Neutrophil (primary cell): ENCODE data around the gene EEF1AKMT3.

Experiments
- H3K27ac ChIP-seq: fragments of 200-600 bp; sonication (generic); 2 replicates; pipeline ENCODE4 v1.5.1; 2016; ENCODE audit warnings: mild to moderate bottlenecking, moderate library complexity
- H3K27me3 ChIP-seq: fragments of 200-600 bp; sonication (generic); 2 replicates; pipeline ENCODE4 v1.6.0; 2016; ENCODE audit warnings: mild to moderate bottlenecking
- H3K36me3 ChIP-seq: fragments of 200-600 bp; sonication (generic); 2 replicates; pipeline ENCODE4 v1.5.1; 2017
- H3K4me1 ChIP-seq, 2 experiments: fragments of 200-600 bp in 1 of 2; sonication (generic) in 1 of 2; 1 replicate in 1 of 2; 2 replicates in 1 of 2; pipeline versions ENCODE4 v1.5.1 to v1.6.1; 2013 to 2016; ENCODE audit warnings: low read depth in 1 of 2, low read length in 1 of 2, mild to moderate bottlenecking in 1 of 2, moderate library complexity in 1 of 2; ENCODE audit not compliant: control insufficient read depth in 1 of 2, insufficient read depth in 1 of 2
- H3K4me3 ChIP-seq, 2 experiments: fragments of 200-600 bp in 1 of 2; sonication (generic) in 1 of 2; 1 replicate in 1 of 2; 2 replicates in 1 of 2; pipeline ENCODE4 v1.5.1; 2013 to 2016; ENCODE audit warnings: low read depth in 1 of 2, low read length in 1 of 2, mild to moderate bottlenecking in 1 of 2, moderate library complexity in 1 of 2
- H3K9me3 ChIP-seq: fragments of 200-600 bp; sonication (generic); 2 replicates; pipeline ENCODE4 v1.5.1; 2016
- CTCF ChIP-seq: fragments of 200-600 bp; sonication (generic); IDR thresholded peaks from 2 replicates; pipeline ENCODE4 v1.5.1; 2016; ENCODE audit warnings: antibody characterized with exemption

The EEF1AKMT3 gene

DNA sequence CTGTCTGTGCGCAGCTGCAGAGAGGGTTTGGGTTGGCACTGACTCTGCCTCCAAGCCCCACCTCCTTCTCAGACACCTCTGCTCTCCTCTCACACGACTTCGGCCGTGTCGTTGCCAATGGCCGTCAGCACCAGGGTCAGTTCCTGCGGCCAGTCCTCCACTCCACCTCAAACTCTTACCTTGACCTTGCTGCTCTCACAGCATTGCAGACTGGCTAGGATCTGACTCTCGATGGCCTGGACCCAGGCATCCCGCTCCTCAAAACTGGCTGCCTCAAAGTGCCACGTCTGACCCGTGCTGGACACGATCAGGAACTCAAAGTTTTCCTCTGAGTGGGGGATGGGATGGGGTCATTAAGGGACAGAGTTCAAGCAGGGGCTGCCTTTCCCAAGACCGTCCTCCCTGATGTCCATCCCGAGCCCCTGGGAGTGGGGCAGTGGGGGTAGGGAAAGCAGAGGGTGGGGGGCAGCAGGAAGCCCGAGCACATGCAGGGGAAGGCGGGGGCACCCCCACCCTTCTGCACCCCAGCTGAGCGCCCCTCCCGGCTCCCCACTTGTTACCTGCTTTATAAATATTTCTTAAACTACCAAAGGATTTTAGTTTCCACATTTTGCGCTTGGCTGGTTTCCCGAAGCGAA, 44.5 kb upstream of the EEF1AKMT3 start:
- TF ChIP-seq CTCF, result no peak
- no peaks in the 10 kb centered on the region for H3K4me1 ChIP-seq
- H3K27ac ChIP-seq, result peak overlapping the region; percentile 1
- no peak overlapping the region for H3K4me3 ChIP-seq
- no peaks in the 10 kb centered on the region for H3K9me3 ChIP-seq
- H3K36me3 ChIP-seq, result peaks cover 98% of the 10 kb centered on the region
- no peaks in the 10 kb centered on the region for H3K27me3 ChIP-seq

- TF ChIP-seq CTCF, result no peak
- H3K27me3 ChIP-seq, result no peaks in the 10 kb centered on the region
- no peak overlapping the region for H3K4me3 ChIP-seq
- H3K9me3 ChIP-seq, result no peaks in the 10 kb centered on the region
- peaks cover 98% of the 10 kb centered on the region for H3K36me3 ChIP-seq
- H3K27ac ChIP-seq, result peak overlapping the region; percentile 44
- H3K4me1 ChIP-seq, result no peaks in the 10 kb centered on the region
Measured at GRCh38 chr12:57729321-57729844, 43.0 kb upstream of the EEF1AKMT3 start.

DNA sequence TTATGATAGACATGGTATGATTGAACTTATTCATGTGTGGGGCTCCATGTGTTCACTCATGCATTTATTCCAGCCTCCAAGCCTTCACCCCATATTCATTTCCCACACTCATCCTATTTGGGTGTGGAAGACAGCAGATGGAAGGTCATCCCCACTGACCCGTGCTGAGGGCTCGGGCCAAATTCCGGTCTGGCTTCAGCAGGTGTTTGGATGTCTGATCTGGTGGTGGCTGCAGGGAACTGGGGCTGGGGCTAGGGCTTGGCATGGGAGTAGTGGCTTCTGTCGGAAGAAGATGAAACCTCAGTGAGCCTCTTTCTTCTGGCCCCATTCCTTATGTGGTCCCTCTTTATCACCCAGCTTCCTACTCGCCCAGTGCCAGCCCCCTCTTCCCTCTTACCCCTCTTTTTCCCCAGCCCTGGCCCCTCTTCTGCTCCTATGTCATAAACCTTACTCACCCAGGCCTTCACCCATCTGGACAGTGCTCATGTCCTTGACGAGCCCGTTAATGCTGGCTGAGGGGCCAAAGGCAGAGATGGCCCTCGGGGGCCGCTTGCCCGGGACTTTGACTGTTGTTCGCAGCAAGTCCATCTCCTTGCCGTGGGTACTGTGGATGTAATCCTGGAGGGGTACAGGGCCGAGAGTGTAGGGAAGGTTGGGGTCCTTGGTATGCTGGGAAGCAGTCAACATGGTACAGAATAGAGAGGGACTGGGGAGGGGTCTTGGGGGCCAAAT, 41.9 kb upstream of the EEF1AKMT3 start:
- TF ChIP-seq CTCF, result no peak
- H3K27me3 ChIP-seq, result no peaks in the 10 kb centered on the region

GRCh38 chr12:57731411-57732080, 40.9 kb upstream of the EEF1AKMT3 start:
- H3K27ac ChIP-seq, result peak overlapping the region; percentile 23
- no peaks in the 10 kb centered on the region for H3K4me1 ChIP-seq
- H3K27me3 ChIP-seq, result no peaks in the 10 kb centered on the region
- TF ChIP-seq CTCF, result no peak
- H3K36me3 ChIP-seq, result peaks cover 99% of the 10 kb centered on the region
- H3K9me3 ChIP-seq, result no peaks in the 10 kb centered on the region
- no peak overlapping the region for H3K4me3 ChIP-seq

More for the DNA sequence above, 41.9 kb upstream of the EEF1AKMT3 start:
- peak overlapping the region; percentile 6 for H3K27ac ChIP-seq
- H3K4me1 ChIP-seq, result no peaks in the 10 kb centered on the region
- H3K9me3 ChIP-seq, result no peaks in the 10 kb centered on the region
- H3K36me3 ChIP-seq, result peaks cover 100% of the 10 kb centered on the region
- no peak overlapping the region for H3K4me3 ChIP-seq

GRCh38 chr12:57732270-57732669, 40.1 kb upstream of the EEF1AKMT3 start:
- no peak for TF ChIP-seq CTCF
- Histone ChIP-seq H3K4me3 (no peak overlapping the region), H3K27ac (peak overlapping the region; percentile 2), H3K4me1 (no peaks in the 10 kb centered on the region), H3K36me3 (peaks cover 99% of the 10 kb centered on the region), H3K9me3 (no peaks in the 10 kb centered on the region), H3K27me3 (no peaks in the 10 kb centered on the region)
